Measurements from ENCODE around the gene USH1G. TPM values are rescaled to one million over a fixed set of nuclear protein-coding genes. Genes with fewer than 3 reads are reported as not detected.

Gene USH1G
- total and polyA plus RNA-seq, 2 experiments from 2014 or later, result 0.65 to 1.6 TPM

- Histone ChIP-seq H3K27me3 (peaks cover 48% of the 10 kb centered on the region), H3K79me2 (no peaks in the 10 kb centered on the region), H3K4me2 (peak overlapping the region; percentile 100), H3K9me2 (replicated peaks; ENCODE audit: insufficient read depth) (no peaks in the 10 kb centered on the region), H4K20me1 (ENCODE audit: insufficient read depth, poor library complexity, severe bottlenecking) (no peaks in the 10 kb centered on the region), H3K9me3 (ENCODE audit: low read depth) (no peaks in the 10 kb centered on the region), H3K27ac (no peak overlapping the region), H3K4me3 (no peak overlapping the region), H3K4me1 (ENCODE audit: insufficient read depth) (peaks cover 20% of the 10 kb centered on the region), H2AFZ (no peak overlapping the region), H3K36me3 (replicated peaks; ENCODE audit: insufficient read depth, low read depth) (no peaks in the 10 kb centered on the region)
- TF ChIP-seq EZH2 (IDR thresholded peaks at IDR 0.05; ENCODE audit: borderline replicate concordance) (no peak), EZH2phosphoT487 (IDR thresholded peaks at IDR 0.05; ENCODE audit: low read depth, severe bottlenecking, unreplicated experiment) (no peak)
- TF ChIP-seq, protein P1, sequence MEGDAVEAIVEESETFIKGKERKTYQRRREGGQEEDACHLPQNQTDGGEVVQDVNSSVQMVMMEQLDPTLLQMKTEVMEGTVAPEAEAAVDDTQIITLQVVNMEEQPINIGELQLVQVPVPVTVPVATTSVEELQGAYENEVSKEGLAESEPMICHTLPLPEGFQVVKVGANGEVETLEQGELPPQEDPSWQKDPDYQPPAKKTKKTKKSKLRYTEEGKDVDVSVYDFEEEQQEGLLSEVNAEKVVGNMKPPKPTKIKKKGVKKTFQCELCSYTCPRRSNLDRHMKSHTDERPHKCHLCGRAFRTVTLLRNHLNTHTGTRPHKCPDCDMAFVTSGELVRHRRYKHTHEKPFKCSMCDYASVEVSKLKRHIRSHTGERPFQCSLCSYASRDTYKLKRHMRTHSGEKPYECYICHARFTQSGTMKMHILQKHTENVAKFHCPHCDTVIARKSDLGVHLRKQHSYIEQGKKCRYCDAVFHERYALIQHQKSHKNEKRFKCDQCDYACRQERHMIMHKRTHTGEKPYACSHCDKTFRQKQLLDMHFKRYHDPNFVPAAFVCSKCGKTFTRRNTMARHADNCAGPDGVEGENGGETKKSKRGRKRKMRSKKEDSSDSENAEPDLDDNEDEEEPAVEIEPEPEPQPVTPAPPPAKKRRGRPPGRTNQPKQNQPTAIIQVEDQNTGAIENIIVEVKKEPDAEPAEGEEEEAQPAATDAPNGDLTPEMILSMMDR (IDR thresholded peaks at IDR 0.05; ENCODE audit: poor library complexity), result no peak
- 68% methylated on average over 6 of the region's 6 CpGs for WGBS (ENCODE audit: low lambda C conversion rate, missing lambda C conversion rate)
- DNase-seq (ENCODE audit: low spot score), result peak; percentile 4
These were observed 883 bp downstream of the USH1G start for GRCh38 chr17:74922172-74922571.

DNA sequence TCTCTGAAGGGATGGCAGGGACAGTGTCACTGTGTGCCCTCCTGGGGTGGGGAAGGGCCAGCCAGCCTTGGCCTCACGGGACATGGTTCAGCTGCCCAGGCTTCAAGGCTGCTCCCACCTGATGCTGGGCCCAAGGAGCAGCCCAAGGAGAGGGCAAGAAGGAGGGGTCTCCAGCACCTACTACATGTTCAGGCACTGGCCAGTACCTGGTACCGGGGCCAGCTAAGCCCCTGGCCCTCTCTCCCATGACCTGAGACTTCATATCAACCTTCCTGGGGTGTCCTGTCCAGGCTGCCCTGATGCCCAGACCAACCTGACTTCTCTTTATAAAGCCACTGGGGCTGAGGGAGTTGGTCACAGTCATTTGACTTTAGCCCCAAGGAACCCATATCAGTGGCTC lies 1.3 kb downstream of the USH1G start:
- H3K27ac ChIP-seq, result no peak overlapping the region
- H3K9me2 ChIP-seq (replicated peaks; ENCODE audit: insufficient read depth), result no peaks in the 10 kb centered on the region
- H4K20me1 ChIP-seq (ENCODE audit: insufficient read depth, poor library complexity, severe bottlenecking), result no peaks in the 10 kb centered on the region
- no peak overlapping the region for H3K4me2 ChIP-seq
- peaks cover 44% of the 10 kb centered on the region for H3K27me3 ChIP-seq
- no peaks in the 10 kb centered on the region for H3K9me3 ChIP-seq (ENCODE audit: low read depth)
- no peaks in the 10 kb centered on the region for H3K79me2 ChIP-seq
- peak; percentile 3 for DNase-seq (ENCODE audit: low spot score)
- no peak overlapping the region for H3K4me3 ChIP-seq
- TF ChIP-seq EZH2 (IDR thresholded peaks at IDR 0.05; ENCODE audit: borderline replicate concordance), result no peak
- TF ChIP-seq, protein P1 (IDR thresholded peaks at IDR 0.05; ENCODE audit: poor library complexity), result no peak
- no peak for TF ChIP-seq EZH2phosphoT487 (IDR thresholded peaks at IDR 0.05; ENCODE audit: low read depth, severe bottlenecking, unreplicated experiment)
- H3K36me3 ChIP-seq (replicated peaks; ENCODE audit: insufficient read depth, low read depth), result no peaks in the 10 kb centered on the region
- 100% methylated on average over 2 of the region's 2 CpGs for WGBS (ENCODE audit: low lambda C conversion rate, missing lambda C conversion rate)
- peaks cover 20% of the 10 kb centered on the region for H3K4me1 ChIP-seq (ENCODE audit: insufficient read depth)
- no peak overlapping the region for H2AFZ ChIP-seq

DNA sequence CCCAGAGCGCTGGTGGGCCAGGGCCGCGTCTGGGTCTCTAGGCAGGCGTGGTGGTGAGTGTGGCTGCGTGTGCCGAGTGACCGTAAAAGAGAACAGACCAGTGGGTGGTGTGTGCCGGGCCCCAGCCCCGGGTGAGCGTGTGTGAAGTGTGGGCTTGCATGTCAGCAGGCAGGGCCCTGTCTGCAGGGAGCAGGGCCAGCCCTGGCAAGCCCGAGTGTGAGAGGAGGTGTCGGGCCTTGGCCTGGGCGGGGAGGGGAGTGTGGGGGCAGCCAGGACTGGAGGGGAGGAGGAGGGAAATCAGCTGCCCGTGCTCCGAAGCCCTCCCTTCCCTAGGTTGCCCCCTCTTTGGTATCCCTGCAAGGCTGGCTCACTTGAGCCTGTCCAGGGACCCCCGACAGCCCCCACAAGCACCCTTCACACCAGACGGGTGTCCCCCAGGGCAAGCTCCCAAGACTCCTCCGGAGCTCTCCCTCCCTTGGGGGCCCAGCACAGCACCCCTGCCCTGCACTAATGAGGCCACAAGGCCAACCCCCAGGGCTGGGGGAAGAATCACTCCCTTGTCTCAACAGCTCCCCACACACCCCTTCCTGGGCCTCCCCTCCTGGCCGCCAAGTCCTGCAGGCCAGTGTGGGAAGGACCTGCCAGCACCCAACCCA lies 1.9 kb downstream of the USH1G start:
- DNase-seq (ENCODE audit: low spot score), result peak; percentile 5
- TF ChIP-seq, protein P1 (IDR thresholded peaks at IDR 0.05; ENCODE audit: poor library complexity), result no peak
- no peak for TF ChIP-seq EZH2 (IDR thresholded peaks at IDR 0.05; ENCODE audit: borderline replicate concordance)
- TF ChIP-seq EZH2phosphoT487 (IDR thresholded peaks at IDR 0.05; ENCODE audit: low read depth, severe bottlenecking, unreplicated experiment), result no peak
- Histone ChIP-seq H3K9me2 (replicated peaks; ENCODE audit: insufficient read depth) (no peaks in the 10 kb centered on the region), H3K4me3 (no peak overlapping the region), H3K27me3 (peaks cover 38% of the 10 kb centered on the region), H2AFZ (no peak overlapping the region), H3K4me1 (ENCODE audit: insufficient read depth) (peaks cover 20% of the 10 kb centered on the region), H3K79me2 (no peaks in the 10 kb centered on the region), H3K27ac (no peak overlapping the region), H3K4me2 (no peak overlapping the region), H4K20me1 (ENCODE audit: insufficient read depth, poor library complexity, severe bottlenecking) (no peaks in the 10 kb centered on the region), H3K9me3 (ENCODE audit: low read depth) (no peaks in the 10 kb centered on the region), H3K36me3 (replicated peaks; ENCODE audit: insufficient read depth, low read depth) (no peaks in the 10 kb centered on the region)
- 76% methylated on average over 14 of the region's 19 CpGs for WGBS (ENCODE audit: low lambda C conversion rate, missing lambda C conversion rate)

Data from hepatocyte (in vitro differentiated cells).